Inflammatory macrophage (primary cell): ENCODE data around the gene TRIM40.
A peak's percentile ranks its signal among the peaks of the same experiment; 100 is the strongest.
"Not testable (repeated sequence)": the region's sequence is repeated elsewhere in the genome, so short reads cannot be mapped to it uniquely, and the experiment has no call there.

ENCODE experiments used
- DNase-seq, 2 donors: peaks; one replicate each; pipeline ENCODE4 v3.0.0-alpha.2; 2020 to 2022

TRIM40 gene

GRCh38 chr6:30163918-30164654 is 28.1 kb downstream of the TRIM40 start:
- DNase-seq = no peak

GRCh38 chr6:30164714-30165113 is 28.8 kb downstream of the TRIM40 start:
- DNase-seq = no peak

- DNase-seq = not testable (repeated sequence)
Observed at GRCh38 chr6:30165238-30165637, 29.3 kb downstream of the TRIM40 start.

- no peak for DNase-seq
Observed at GRCh38 chr6:30167101-30167500, 31.2 kb downstream of the TRIM40 start.

GRCh38 chr6:30168741-30169140 is 32.8 kb downstream of the TRIM40 start:
- no peak for DNase-seq

GRCh38 chr6:30169658-30170614 is 34.0 kb downstream of the TRIM40 start:
- DNase-seq = peak; percentile 61 to 65

- peak in 1 of 2 donors; percentile 22 for DNase-seq
Observed at GRCh38 chr6:30171677-30172471, 35.9 kb downstream of the TRIM40 start.

- no peak for DNase-seq
Observed at GRCh38 chr6:30172681-30173080, 36.7 kb downstream of the TRIM40 start.

GRCh38 chr6:30175765-30176164 is 39.8 kb downstream of the TRIM40 start:
- DNase-seq = no peak

GRCh38 chr6:30178837-30179236 is 42.9 kb downstream of the TRIM40 start:
- no peak for DNase-seq

- no peak for DNase-seq
Observed at GRCh38 chr6:30180145-30180544, 44.2 kb downstream of the TRIM40 start.

- peak; percentile 19 to 38 for DNase-seq
Observed at GRCh38 chr6:30184417-30185031, 48.6 kb downstream of the TRIM40 start.

GRCh38 chr6:30185846-30186484 is 50.0 kb downstream of the TRIM40 start:
- peak in 1 of 2 donors; percentile 31 for DNase-seq

- no peak for DNase-seq
Observed at GRCh38 chr6:30188541-30188940, 52.6 kb downstream of the TRIM40 start.

- no peak for DNase-seq
Observed at GRCh38 chr6:30192076-30192475, 56.1 kb downstream of the TRIM40 start.

- DNase-seq = no peak
Observed at GRCh38 chr6:30194797-30195690, 59.1 kb downstream of the TRIM40 start.

GRCh38 chr6:30195951-30196350 is 60.0 kb downstream of the TRIM40 start:
- DNase-seq = no peak

GRCh38 chr6:30196376-30196775 is 60.4 kb downstream of the TRIM40 start:
- no peak for DNase-seq
